GM19193 (cell line): ENCODE data around the gene CASQ1.

Experiments
- POLR2A ChIP-seq: IDR thresholded peaks from 4 replicates; pipeline ENCODE4 v1.6.1; 2011; ENCODE audit not compliant: insufficient read depth, insufficient read length; ENCODE audit errors: extremely low read depth

The CASQ1 gene

DNA sequence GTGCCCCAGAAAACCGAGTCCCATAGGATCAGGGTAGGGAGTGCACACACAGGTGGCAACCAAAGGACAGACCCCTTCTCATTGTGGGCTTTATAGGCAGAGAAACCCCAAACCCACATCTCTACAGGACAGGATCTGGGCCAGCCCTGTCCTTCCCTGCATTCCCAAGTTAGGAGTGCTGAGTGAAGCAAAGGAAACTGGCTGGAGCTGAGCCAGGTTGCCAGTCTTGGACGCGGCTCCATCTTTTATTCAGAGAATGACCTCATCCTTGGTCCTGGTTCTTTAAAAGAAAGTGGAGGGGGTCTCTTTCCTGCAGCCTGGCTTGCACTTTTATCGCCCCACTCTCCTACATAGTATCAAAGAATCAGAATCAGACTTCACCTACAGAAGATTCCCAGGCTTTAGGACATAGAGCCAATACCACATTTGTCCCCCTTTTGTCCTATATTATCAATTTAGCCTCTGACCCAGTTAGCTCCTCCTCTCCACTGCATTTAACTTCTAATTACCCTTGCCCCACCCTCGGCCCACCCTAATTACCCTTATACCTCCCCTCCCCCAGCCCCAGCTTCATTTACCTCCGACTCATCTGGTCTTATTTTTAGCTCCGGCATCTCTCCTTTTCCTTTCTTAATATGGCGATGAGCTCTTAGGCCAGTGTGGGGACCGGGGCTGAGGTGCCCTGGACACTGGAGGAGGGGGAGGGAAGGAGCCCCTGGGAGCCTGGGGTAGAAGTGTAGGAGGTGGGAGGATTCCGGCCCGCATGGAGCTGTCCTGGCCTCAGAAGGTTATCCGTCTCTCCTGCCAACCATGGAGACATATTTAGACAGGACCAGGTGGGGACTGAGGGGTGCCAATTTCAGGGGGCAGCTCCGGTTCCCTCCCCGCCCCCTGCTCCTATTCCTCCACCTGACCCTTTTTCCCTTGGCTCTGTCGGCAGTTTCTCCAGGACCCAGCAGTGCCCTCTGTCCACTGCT lies at the start of gene CASQ1:
CASQ1 (plus strand) TSS at position 927 of the 977 bp plus-strand sequence. CDS start 177 bp downstream, outside the sequence.
- no peak for TF ChIP-seq POLR2A

- no peak for TF ChIP-seq POLR2A
Measured at GRCh38 chr1:160143695-160144094, 46.7 kb upstream of the CASQ1 start.

GRCh38 chr1:160144921-160145320 lies 45.5 kb upstream of the CASQ1 start:
- TF ChIP-seq POLR2A = no peak

GRCh38 chr1:160146107-160146506 lies 44.3 kb upstream of the CASQ1 start:
- no peak for TF ChIP-seq POLR2A

DNA sequence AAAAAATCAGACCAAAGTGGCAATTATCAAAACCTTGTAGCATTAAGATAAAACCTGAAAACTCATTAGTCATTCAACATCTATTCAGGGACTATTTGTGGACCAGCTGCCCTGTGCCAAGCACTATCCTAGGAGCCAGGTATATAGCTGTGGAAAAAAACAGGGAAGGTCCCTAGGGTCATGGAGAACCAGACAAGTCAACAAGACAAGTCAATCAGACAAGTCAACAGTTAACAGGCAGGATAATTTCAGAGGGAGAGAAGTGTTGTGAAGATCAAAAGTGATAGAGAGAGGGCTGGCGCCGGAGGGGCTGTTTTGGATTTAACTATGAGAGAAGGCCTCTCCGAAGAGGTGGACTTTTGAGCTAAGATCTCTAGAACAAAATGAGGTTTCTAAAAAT lies 42.3 kb upstream of the CASQ1 start:
- no peak for TF ChIP-seq POLR2A

DNA sequence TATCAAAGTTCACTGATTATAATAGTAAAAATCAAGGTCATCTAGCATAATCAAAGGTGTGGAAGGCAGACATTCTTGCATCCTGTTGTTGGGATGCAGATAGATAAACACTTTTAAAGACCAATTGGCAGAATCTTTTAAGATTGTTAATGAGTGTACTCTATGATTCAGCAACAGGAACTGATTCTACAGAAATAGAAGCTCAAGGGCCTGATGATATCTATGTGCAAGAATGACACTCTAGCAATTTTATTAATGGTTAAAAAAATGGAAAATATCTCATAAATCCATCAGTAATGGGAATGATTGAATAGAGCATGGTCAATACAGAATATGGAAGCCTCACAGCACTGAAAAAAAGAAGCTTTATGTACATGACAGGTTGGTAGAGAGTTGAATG lies 41.1 kb upstream of the CASQ1 start:
- TF ChIP-seq POLR2A = no peak

DNA sequence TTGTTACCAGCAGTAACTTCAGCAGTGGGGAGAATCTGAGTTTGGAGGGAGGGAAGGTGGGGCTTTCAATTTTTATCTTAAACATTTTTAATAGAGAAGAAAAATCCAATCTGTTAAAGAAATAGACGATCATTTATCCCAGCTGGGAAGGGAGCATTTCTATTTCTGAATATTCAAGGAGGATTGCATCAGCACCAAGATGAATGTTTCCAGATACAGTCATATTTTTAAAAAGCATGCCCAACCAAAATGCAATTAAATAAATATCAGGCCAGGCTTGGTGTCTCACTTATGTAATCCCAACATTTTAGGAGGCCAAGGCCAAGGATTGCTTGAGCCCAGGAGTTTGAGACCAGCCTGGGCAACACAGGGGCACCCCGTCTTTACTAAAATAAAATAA lies 40.7 kb upstream of the CASQ1 start:
- no peak for TF ChIP-seq POLR2A

DNA sequence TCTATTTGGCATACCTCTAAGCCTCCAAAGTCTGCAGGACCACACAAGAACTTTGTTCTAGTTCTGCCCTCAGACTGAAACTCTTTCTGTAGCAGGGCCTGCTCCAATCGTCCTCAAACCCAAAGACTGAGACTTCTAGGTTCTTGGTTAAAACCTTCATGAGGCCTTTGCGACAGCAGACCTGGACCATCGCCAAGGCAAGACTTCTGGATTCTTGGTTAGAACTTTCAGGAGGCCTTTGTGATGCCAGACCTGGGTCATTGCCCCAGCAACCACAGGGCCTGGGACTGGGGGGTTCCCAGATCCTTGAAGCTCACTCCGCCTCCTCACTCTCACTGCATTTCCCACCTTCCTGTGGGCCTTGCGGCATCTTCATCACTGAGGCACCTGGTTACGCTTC lies 39.1 kb upstream of the CASQ1 start, which contains the start of gene ATP1A4:
ATP1A4 (plus strand) TSS at position 301 of the 400 bp plus-strand sequence. CDS start 438 bp downstream, outside the sequence.
- no peak for TF ChIP-seq POLR2A

GRCh38 chr1:160154790-160155189 lies 35.6 kb upstream of the CASQ1 start:
- no peak for TF ChIP-seq POLR2A

GRCh38 chr1:160156361-160156760 lies 34.0 kb upstream of the CASQ1 start:
- TF ChIP-seq POLR2A = no peak

DNA sequence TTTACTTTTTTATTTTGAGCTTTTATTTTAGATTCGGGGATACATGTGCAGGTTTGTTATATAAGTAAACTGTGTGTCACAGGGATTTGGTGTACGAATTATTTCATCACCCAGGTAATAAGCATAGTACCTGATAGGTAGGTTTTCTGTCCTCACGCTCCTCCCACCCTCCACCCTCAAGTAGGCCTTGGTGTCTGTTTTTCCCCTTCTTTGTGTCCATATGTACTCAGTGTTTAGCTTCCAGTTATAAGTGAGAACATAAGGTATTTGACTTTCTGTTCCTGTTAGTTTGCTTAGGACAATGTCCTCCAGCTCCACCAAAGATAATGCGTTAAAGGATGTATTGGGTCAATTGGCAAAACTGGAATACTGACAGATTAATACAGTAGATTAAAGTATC lies 33.2 kb upstream of the CASQ1 start:
- no peak for TF ChIP-seq POLR2A

DNA sequence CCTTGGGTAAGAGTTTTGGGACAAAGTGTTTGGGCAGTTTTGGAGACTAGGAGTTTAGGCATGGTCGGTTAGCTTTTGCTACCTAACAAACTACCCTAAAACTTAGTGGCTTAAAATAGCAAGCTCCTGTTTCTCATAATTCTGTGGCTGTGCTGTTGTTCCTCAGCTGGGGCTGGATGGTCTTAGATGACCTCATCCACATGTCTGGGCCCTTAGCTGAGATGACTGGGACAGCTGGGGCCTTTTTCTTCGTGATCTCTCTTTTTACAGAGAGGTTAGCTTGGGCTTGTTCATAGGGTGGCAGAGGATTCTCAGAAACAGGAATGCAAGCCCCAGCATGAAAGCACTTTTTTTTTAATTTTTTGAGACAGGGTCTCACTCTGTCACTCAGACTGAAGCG lies 32.3 kb upstream of the CASQ1 start:
- TF ChIP-seq POLR2A = no peak

DNA sequence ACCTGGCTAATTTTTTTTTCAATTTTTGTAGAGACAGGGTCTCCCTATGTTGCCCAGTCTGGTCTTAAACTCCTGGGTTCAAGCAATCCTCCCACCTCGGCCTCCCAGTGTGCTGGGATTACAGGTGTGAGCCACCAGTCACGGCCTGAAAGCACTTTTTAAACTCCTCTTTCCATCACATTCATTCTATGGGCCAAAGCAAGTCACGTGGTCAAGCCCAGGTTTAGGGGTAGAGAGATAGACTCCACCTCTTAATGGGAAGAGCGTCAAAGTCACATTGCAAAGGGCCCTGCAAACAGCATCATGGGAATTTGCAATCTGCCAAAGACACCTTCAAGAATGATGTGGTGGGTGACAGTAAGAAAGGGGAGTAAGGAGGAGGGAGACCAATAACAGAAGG lies 31.8 kb upstream of the CASQ1 start:
- no peak for TF ChIP-seq POLR2A

- TF ChIP-seq POLR2A = no peak
Measured at GRCh38 chr1:160159846-160160245, 30.5 kb upstream of the CASQ1 start.

DNA sequence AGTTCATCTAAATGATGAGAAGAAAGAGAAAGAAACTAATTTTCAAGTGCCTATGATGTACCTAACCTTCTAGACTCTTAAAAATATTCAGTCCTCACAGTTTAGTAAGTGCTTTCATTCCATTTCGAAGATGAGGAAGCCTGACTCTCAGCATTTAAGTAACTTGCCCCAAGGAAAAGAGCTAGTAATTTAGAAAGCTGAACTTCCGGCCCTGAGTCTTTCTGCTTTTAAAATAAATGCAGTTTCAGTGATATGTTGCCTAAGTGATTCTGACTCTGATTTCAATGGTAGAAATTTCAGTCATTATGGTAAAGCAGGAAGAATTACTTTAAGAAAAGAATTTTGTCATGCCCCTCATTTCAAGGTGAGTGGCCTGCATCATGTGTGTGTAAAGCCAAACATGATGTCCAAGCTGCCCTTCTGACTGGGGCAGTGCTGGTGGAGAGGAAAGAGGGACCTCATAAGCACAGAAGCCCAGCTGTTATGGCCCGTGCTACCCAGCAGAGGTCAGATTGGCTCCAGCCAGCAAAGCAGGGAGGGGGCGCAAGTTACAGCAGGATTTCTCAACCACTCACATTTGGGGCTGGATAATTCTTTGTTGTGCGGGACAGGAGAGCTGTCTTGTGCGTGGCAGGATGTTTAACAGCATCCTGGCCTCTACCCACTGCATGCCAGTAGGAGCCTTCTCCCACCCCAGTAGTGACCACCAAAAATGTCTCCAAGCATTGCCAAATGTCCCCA lies 28.2 kb upstream of the CASQ1 start:
- TF ChIP-seq POLR2A = no peak
